Kidney epithelial cell (primary cell): ENCODE measurements around the gene G0S2. TPM values are rescaled to one million over a fixed set of nuclear protein-coding genes. Genes with fewer than 3 reads are reported as not detected.
"Not testable (repeated sequence)": the region's sequence is repeated elsewhere in the genome, so short reads cannot be mapped to it uniquely, and the experiment has no call there.

Experiments used
- DNase-seq: peaks from one replicate; pipeline ENCODE4 v3.0.0-alpha.2; 2010; ENCODE audit warnings: low read depth
- H3K27me3 ChIP-seq: 2 replicates; pipeline ENCODE4 v1.6.0; 2011; ENCODE audit warnings: low read length; ENCODE audit not compliant: control insufficient read depth, insufficient read depth
- H3K36me3 ChIP-seq: 2 replicates; pipeline ENCODE4 v1.5.1; 2011; ENCODE audit warnings: low read length; ENCODE audit not compliant: control insufficient read depth, insufficient read depth
- H3K4me3 ChIP-seq: 2 replicates; pipeline ENCODE4 v1.5.1; 2011; ENCODE audit warnings: low read depth, mild to moderate bottlenecking, control low read depth, low read length
- CTCF ChIP-seq: IDR thresholded peaks from 2 replicates; pipeline ENCODE4 v1.5.1; 2011; ENCODE audit warnings: mild to moderate bottlenecking, moderate library complexity, low read length, control low read depth, inconsistent platforms; ENCODE audit not compliant: insufficient read depth, poor library complexity, severe bottlenecking
- total RNA-seq: library from RNA; depleted of rRNA; stranded (reverse); fragments of >200 nt; gene quantifications from 2 replicates; pipeline ENCODE4 v1.2.3, GENCODE V29; 2015

G0S2 gene
- total RNA-seq, 1 donor from 2014 or later = 164 TPM

DNA sequence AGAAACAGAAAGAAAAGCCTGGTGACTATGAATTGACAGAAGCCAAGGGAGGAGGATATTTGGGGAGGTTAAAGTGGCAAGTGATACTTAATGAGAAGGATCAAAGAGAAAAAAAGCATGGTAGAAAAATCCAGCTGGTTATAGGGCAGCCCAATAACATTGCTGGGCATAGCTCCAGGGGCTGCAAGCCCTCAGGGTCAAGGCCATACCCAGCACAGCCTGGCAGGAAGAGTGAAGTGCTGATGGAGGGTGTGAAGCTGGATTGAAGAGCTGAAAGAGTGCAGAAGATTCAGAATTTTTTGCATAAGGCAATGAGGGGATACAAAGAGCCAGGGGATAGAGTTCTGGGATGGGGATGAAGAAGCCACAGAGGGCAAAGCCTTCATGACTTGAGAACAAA lies 21.5 kb downstream of the G0S2 start:
- no peak for TF ChIP-seq CTCF
- Histone ChIP-seq H3K4me3 (no peak overlapping the region), H3K36me3 (no peaks in the 10 kb centered on the region), H3K27me3 (peaks cover 4% of the 10 kb centered on the region)
- no peak for DNase-seq

GRCh38 chr1:209697126-209697525 lies 21.9 kb downstream of the G0S2 start:
- no peaks in the 10 kb centered on the region for H3K36me3 ChIP-seq
- peaks cover 4% of the 10 kb centered on the region for H3K27me3 ChIP-seq
- no peak for DNase-seq
- no peak overlapping the region for H3K4me3 ChIP-seq
- TF ChIP-seq CTCF = no peak

- not testable (repeated sequence) for H3K36me3 ChIP-seq, DNase-seq, H3K4me3 ChIP-seq, H3K27me3 ChIP-seq
Measured at GRCh38 chr1:209700686-209701085, 25.5 kb downstream of the G0S2 start.

DNA sequence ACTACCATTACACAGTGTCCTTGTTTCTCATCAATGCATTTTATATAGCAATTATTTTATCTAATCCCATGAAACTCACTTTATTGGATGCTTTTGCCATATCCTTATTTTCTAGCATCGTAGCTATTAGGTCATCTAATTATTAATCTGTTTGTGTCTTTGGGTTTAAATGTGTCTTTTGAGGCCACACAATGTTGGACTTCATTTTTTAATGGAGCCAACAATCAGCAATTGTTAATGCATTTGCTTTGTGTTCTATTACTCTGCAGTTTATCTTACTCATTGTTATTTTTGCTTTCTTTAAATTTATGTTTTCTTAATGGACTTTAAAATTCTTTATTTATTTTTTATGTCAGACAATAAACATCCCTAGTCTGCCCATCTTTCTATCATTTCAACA lies 27.6 kb downstream of the G0S2 start:
- Histone ChIP-seq H3K27me3 (peaks cover 3% of the 10 kb centered on the region), H3K36me3 (no peaks in the 10 kb centered on the region), H3K4me3 (no peak overlapping the region)
- DNase-seq = no peak
- TF ChIP-seq CTCF = no peak

DNA sequence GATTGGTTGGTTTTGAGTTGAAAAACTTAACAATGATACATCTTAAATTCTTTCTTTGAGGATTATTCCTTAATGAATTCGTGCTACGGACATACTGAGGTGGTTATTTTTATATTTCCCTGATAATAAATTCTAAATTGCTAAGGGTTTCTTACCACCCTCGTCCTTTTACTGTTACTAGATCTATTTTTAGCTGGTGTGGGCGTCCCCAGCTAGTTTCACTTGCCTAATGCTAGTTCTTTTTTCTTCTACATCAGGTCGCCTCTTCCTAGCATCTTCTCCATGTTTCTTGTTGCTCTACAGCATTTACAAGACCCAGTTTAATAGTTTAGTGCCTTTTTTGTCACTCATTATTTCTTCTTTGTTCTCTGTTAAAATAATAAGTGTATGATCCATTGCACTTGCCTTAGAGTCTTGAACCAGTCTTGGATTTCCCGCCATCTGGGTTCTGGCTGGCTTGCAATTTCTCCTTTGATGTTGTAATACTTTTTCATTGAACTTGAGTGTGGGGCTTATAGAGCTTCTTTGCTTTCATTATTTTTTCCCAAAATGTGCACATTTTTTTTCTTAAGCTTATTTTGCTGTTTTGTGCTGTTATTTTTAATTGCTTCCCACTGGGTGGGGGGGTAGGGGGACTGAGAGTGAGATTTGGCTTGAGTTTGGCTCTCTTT lies 28.8 kb downstream of the G0S2 start:
- TF ChIP-seq CTCF = no peak
- DNase-seq = no peak

GRCh38 chr1:209704584-209704983 lies 29.4 kb downstream of the G0S2 start, which contains the start of gene HSD11B1:
TSS of gene HSD11B1 (plus strand) at chr1:209704846. CDS start at chr1:209704943, 97 bp downstream.
- peaks cover 3% of the 10 kb centered on the region for H3K27me3 ChIP-seq
- no peaks in the 10 kb centered on the region for H3K36me3 ChIP-seq
- H3K4me3 ChIP-seq = no peak within 1 kb of the TSS
- no peak for TF ChIP-seq CTCF
- DNase-seq = no peak

More for the DNA sequence above, 28.8 kb downstream of the G0S2 start:
- H3K4me3 ChIP-seq = no peak overlapping the region
- peaks cover 3% of the 10 kb centered on the region for H3K27me3 ChIP-seq
- no peaks in the 10 kb centered on the region for H3K36me3 ChIP-seq
